Measurements from ENCODE around the gene SYTL3. TPM values are rescaled to one million over a fixed set of nuclear protein-coding genes. Genes with fewer than 3 reads are reported as not detected.

Gene SYTL3
- total RNA-seq, 2 experiments from 2014 or later = 106 to 112 TPM

DNA sequence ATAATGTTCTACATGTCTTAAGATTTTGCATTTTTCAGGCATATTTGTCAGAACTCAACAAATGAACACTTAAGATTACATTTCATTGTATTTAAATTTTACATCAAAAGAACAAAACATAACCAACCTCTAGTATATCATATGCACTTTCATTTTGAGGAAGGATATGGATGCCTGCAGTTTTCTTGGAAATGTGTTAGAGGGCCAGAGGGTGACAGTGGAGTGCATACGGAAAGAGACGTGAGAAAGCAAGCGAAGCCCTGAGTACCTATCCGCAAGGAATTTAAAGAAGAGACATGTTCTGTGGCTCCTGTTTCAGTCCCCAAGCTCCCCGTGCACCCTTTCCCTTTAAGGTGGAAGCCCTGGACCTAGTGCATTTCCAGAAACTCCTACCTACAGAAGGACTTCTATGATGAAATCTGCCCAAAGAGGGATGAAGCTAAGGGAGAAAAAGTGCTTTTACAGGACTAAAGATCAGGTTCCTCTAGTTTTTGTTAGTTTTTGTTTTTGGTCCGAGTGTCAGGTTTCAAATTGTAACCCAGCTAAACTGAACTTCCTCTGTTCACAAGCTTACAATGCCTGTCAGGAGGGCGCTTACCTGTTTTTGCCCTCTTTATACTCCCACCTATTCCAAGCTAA is 130.5 kb downstream of the SYTL3 start:
- H3K36me3 Mint-ChIP-seq = peaks cover 81% of the 10 kb centered on the region
- ATAC-seq (no peak), DNase-seq (no peak)
- H3K4me3 Mint-ChIP-seq = no peak overlapping the region
- H3K27me3 Mint-ChIP-seq = no peaks in the 10 kb centered on the region
- H3K9me3 Mint-ChIP-seq (ENCODE audit: low read depth) = no peaks in the 10 kb centered on the region
- peaks cover 21% of the 10 kb centered on the region for H3K4me1 Mint-ChIP-seq
- peak overlapping the region; percentile 17 for H3K27ac Mint-ChIP-seq
- CTCF ChIA-PET = interaction anchor here (1.3 kb wide), 1 partner anchor 354 kb away, joined by 4 read pairs; no protein-coding TSS in a partner anchor

DNA sequence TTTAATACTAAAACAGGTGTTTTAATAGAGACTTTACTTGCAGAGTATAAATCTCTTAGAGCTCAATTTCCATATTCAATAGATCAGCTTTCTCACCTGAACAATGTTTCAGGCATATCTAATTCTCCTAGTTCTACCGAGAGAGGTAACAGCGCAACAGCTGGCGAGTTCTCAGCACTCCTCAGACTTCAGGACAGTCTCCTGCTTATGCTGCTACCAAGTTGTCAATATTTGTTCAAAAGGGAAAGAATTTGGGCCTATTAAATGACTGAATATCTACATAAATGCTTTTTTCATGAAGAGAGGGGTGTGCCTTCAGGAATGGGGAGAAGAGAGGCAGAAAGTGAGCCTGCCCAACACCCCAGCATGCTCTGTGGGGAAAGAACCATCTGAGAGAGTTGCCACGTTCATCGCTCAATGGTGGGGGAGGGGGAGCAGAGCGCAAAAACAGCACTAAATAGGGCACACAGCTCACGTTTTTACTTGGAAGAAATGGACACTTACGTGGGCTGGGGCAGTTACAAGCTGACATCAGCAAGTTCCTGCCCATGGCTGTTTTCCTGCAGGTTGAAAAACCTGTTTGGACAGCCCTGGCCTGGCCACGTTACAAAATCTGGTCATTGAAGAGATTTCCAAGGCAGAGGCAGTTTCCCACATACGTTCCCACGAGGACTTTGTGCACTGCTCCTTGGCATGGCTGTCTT is 131.3 kb downstream of the SYTL3 start:
- Mint-ChIP-seq H3K4me1 (peaks cover 22% of the 10 kb centered on the region), H3K27ac (no peak overlapping the region), H3K4me3 (no peak overlapping the region), H3K36me3 (peaks cover 76% of the 10 kb centered on the region), H3K27me3 (no peaks in the 10 kb centered on the region), H3K9me3 (ENCODE audit: low read depth) (no peaks in the 10 kb centered on the region)
- CTCF ChIA-PET = interaction anchor here (1.3 kb wide), 1 partner anchor 90 kb away, joined by 5 read pairs; no protein-coding TSS in a partner anchor
- no peak for ATAC-seq
- no peak for DNase-seq

DNA sequence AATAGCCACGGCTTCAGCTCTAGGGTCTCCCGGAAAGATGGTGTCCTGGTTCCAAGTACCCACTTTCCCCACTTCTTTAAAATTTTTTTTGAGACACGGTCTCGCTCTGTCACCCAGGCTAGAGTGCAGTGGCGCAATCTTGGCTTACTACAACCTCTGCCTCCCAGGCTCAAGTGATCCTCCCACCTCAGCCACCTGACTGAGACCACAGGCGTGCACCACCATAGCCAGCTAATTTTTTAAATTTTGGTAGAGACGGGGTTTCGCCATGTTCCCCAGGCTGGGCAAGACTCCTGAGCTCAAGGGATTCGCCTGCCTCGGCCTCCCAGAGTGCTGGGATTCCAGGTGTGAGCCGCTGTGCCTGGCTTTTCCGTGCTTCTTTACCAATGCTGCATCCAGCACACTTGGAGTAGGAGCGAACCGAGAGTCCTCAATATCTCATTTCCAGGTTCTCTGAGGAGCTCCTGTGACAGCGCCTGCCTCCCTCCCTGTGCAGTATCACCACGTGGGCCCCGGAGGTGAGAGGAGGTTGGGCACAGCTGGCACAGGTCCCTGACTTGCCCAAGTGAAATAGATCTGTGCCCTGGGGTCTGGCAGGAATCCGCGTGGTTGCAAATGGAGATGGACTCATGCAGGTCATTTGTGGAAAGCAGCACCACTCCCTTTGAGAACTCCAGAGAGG is 132.0 kb downstream of the SYTL3 start:
- no peak overlapping the region for H3K27ac Mint-ChIP-seq
- ATAC-seq = no peak
- no peak overlapping the region for H3K4me3 Mint-ChIP-seq
- no peak for DNase-seq
- H3K9me3 Mint-ChIP-seq (ENCODE audit: low read depth) = no peaks in the 10 kb centered on the region
- H3K4me1 Mint-ChIP-seq = peaks cover 22% of the 10 kb centered on the region
- CTCF ChIA-PET = interaction anchor here (1.3 kb wide), 1 partner anchor 91 kb away, joined by 5 read pairs; no protein-coding TSS in a partner anchor
- H3K36me3 Mint-ChIP-seq = peaks cover 78% of the 10 kb centered on the region
- H3K27me3 Mint-ChIP-seq = no peaks in the 10 kb centered on the region

DNA sequence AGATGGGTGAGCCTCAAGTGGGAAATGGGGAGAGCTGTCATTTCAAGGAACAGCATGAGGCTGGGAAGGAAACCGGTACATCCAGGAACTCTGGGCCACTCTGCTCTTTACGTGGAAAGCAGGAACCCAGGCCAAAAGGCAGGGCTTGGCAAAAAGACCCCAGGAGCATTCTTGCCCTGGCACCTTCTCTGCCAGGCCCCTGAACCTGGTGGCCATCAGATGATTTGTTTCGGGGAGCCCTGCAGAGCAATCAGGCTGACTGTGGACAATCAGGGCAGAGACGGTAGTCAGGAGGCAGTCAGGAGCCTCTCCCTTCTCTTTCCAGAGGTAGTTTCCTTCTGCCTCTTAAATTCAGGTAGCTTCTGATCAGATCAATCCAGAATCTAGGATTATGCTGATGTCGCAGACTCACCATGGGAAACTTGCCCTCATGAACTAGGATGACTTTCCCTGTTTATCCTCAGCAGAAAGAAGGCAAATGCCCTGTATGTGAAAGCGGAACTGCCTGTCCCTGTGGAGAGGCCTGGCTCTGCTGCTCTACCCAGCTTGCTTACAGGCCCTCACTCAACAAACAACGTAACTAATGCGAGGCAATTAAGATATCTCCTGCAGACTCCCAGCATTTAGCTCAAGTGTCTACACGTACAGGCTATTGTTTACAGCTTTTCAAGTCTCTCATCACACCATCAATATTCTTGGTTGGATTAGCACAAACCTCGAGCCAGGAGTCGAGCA is 132.7 kb downstream of the SYTL3 start:
- CTCF ChIA-PET = interaction anchor here (1.3 kb wide), 1 partner anchor 10 kb away, joined by 3 read pairs; no protein-coding TSS in a partner anchor
- DNase-seq = no peak
- Mint-ChIP-seq H3K36me3 (peaks cover 77% of the 10 kb centered on the region), H3K27ac (no peak overlapping the region), H3K4me1 (peaks cover 25% of the 10 kb centered on the region), H3K9me3 (ENCODE audit: low read depth) (no peaks in the 10 kb centered on the region), H3K4me3 (no peak overlapping the region), H3K27me3 (no peaks in the 10 kb centered on the region)
- ATAC-seq = no peak

DNA sequence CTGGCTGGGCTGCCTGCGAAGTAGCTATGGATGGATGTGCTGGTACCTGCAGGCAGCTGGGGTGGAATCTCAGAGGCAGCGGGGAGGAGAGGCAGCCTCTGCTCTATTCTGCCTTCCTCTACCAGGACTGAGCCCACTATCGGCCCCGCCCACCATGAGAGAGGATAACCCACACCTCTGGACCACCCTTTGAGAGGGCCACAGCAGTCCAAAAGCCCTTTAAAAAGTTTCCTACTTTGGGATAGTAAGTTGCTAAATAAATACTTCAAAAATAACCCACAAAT is 133.3 kb downstream of the SYTL3 start:
- H3K27ac Mint-ChIP-seq = no peak overlapping the region
- DNase-seq = no peak
- no peak for ATAC-seq
- H3K36me3 Mint-ChIP-seq = peaks cover 78% of the 10 kb centered on the region
- CTCF ChIA-PET = interaction anchor here (1.3 kb wide), 1 partner anchor 10 kb away, joined by 3 read pairs; no protein-coding TSS in a partner anchor
- H3K4me3 Mint-ChIP-seq = no peak overlapping the region
- H3K27me3 Mint-ChIP-seq = no peaks in the 10 kb centered on the region
- H3K9me3 Mint-ChIP-seq (ENCODE audit: low read depth) = no peaks in the 10 kb centered on the region
- H3K4me1 Mint-ChIP-seq = peaks cover 27% of the 10 kb centered on the region

DNA sequence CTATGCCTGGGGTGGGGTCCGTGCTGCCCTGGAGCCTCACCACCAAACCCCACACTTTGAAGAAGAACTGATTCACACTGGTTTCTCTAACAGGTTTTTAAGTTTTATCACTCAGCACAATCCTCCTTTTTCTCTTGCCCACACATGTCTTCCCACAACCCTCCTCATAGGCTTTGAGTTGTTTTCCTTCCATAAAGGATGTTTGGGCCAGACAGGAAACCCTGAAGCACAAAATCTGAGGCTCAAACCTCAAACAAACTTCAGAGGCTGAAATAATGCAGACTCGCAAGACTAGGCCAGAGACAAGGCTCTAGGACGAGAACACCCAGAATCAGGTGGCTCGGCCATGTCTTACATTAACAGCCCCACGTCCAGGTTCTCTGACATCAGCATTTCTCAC is 134.0 kb downstream of the SYTL3 start:
- no peaks in the 10 kb centered on the region for H3K9me3 Mint-ChIP-seq (ENCODE audit: low read depth)
- peaks cover 28% of the 10 kb centered on the region for H3K4me1 Mint-ChIP-seq
- no peak for DNase-seq
- CTCF ChIA-PET = no interaction called here
- no peaks in the 10 kb centered on the region for H3K27me3 Mint-ChIP-seq
- peaks cover 78% of the 10 kb centered on the region for H3K36me3 Mint-ChIP-seq
- no peak overlapping the region for H3K4me3 Mint-ChIP-seq
- ATAC-seq = no peak
- H3K27ac Mint-ChIP-seq = peak overlapping the region; percentile 63

DNA sequence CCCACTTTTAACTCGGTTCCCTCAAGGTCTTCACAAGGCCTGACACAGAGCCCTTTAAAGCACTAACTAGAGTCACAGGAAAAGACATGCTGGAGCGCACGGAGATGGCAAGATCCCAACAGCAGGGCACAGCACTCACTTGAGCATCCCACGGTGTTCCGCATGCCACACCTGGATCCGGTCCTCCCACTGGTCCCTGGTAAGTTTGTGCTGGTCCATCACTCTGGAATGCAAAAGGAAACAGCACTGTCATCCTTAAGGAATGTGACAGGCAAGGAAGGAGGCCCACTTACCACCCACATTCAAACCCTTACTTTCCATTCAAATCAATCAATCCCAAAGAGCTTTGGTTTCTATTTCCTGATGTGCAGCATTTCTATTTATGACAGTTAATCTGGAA is 134.7 kb downstream of the SYTL3 start:
- Mint-ChIP-seq H3K27me3 (no peaks in the 10 kb centered on the region), H3K9me3 (ENCODE audit: low read depth) (no peaks in the 10 kb centered on the region), H3K4me3 (no peak overlapping the region), H3K27ac (peak overlapping the region; percentile 63), H3K36me3 (peaks cover 78% of the 10 kb centered on the region), H3K4me1 (peaks cover 30% of the 10 kb centered on the region)
- no peak for DNase-seq
- no peak for ATAC-seq
- CTCF ChIA-PET = interaction anchor here (0.8 kb wide), 1 partner anchor 188 kb away, joined by 3 read pairs; no protein-coding TSS in a partner anchor

DNA sequence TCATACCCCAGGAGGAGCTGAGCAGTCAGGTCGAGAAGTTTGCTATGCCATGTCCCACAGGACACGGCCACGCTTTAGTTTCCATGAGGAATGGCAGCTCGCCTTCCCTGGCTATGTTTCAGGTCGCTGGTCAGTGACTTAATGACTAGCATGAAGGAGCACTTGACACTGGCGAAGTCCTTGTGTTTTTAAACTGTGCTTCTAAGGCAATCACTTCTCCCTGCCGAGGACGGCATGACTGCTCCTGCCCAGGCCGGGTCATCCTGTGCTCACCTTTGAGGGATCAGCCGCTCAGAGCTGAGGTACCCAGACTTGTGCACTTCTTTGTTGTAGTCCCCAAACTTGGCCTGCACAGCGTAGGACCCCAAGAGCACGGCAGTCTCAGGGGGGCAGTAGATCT is 135.2 kb downstream of the SYTL3 start:
- CTCF ChIA-PET = interaction anchor here (0.5 to 2.0 kb wide), 5 partner anchors 10 to 188 kb away, joined by 3 to 6 read pairs (median 3); no protein-coding TSS in a partner anchor
- no peak overlapping the region for H3K27ac Mint-ChIP-seq
- H3K36me3 Mint-ChIP-seq = peaks cover 78% of the 10 kb centered on the region
- no peak overlapping the region for H3K4me3 Mint-ChIP-seq
- no peak for DNase-seq
- H3K9me3 Mint-ChIP-seq (ENCODE audit: low read depth) = no peaks in the 10 kb centered on the region
- ATAC-seq = no peak
- H3K27me3 Mint-ChIP-seq = no peaks in the 10 kb centered on the region
- H3K4me1 Mint-ChIP-seq = peaks cover 35% of the 10 kb centered on the region

DNA sequence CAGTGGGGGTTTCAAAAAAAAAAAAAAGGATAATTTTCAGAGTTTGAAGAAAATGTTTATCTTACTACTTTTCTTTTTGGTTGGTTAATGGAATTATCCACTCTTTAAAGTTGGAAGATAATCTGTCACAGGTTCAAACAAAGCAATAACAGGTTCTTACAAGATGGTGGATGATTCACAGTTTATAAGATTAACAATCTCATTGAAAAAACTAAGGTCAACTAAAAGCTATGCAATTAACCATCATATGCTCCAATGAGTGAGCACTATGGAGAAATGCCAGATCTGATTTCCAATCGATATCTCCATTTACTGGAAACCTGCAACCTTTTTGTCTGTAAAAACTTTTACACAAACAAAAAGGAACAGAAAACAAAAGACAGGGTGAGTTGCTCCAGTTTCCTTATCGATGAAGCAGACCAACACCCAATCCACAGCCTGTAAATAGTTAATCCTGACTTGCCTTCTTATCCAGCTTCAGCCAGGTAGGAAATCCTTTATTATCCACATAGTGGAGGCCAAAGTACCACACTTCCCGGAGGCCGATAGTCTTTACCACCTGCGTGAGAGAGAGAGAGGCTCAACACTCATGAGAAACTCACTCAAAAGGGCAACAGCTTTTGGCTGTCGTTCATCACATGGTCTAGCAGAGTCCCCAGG is 136.9 kb downstream of the SYTL3 start:
- ATAC-seq (no peak), DNase-seq (no peak)
- H3K27me3 Mint-ChIP-seq = no peaks in the 10 kb centered on the region
- H3K36me3 Mint-ChIP-seq = peaks cover 64% of the 10 kb centered on the region
- no peak overlapping the region for H3K4me3 Mint-ChIP-seq
- H3K9me3 Mint-ChIP-seq (ENCODE audit: low read depth) = no peaks in the 10 kb centered on the region
- CTCF ChIA-PET = interaction anchor here (0.9 to 3.7 kb wide), 3 partner anchors 11 to 186 kb away, joined by 3 to 37 read pairs (median 6); no protein-coding TSS in a partner anchor
- H3K27ac Mint-ChIP-seq = no peak overlapping the region
- peaks cover 51% of the 10 kb centered on the region for H3K4me1 Mint-ChIP-seq

DNA sequence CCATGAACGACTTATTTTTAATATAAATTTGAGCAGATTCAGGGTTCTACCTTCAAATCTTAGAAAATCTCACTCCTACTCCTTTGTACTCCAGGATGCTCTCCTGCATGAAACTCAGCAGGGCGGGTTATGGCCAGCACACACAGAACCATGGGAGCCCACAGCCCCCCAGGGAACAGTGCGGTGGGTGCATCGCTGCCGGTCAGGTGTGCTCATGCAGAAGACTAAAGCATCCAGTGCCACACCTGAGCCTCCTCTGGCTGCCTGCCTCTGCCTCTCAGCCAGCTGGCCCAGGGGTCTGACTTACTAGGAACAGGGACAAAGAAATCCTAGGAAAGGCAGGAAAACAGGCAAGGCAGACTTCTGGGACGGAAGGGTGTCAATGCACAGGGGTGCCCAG is 137.5 kb downstream of the SYTL3 start:
- Mint-ChIP-seq H3K4me3 (no peak overlapping the region), H3K9me3 (ENCODE audit: low read depth) (no peaks in the 10 kb centered on the region), H3K27me3 (no peaks in the 10 kb centered on the region), H3K27ac (no peak overlapping the region), H3K36me3 (peaks cover 59% of the 10 kb centered on the region), H3K4me1 (peaks cover 56% of the 10 kb centered on the region)
- no peak for DNase-seq
- CTCF ChIA-PET = interaction anchor here (3.7 kb wide), 1 partner anchor 185 kb away, joined by 37 read pairs; no protein-coding TSS in a partner anchor
- no peak for ATAC-seq

DNA sequence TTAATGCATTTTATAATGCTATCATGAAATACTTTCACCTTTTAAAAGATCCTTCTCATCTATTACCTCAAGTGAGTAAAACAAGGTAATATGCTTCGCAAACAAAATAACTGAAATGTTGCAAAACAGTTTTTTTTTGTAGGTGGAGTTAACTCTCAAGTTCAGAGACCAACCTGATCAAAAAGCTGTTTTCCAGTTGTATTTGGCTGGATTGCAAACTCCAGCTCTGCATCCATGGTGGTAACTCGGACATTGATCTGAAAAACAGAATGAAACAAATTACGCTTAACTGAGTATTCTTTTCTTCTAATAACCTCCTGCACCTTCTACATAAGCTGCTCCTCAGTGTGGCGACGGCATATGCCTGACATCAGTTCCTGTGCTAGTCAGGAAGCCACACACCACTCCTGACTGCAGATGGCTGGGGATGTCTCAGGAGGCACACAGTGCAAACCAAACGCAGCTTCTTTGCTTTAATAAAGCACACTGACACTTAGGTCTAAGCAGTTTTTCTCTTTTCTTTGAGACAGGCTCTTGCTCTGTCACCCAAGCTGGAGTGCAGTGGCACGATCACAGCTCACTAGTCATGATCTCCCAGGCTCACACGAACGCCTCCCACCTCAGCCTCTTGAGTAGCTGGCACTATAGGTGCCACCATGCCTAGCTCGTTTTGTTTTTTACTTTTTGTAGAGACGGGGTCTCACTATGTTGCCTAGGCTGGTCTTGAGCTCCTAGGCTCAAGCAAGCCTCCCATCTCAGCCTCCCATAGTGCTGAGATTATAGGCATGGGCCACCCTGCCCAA is 139.5 kb downstream of the SYTL3 start:
- DNase-seq = peak; percentile 87
- Mint-ChIP-seq H3K9me3 (ENCODE audit: low read depth) (no peaks in the 10 kb centered on the region), H3K4me1 (peaks cover 65% of the 10 kb centered on the region), H3K27me3 (no peaks in the 10 kb centered on the region), H3K27ac (peak overlapping the region; percentile 93), H3K4me3 (peak overlapping the region; percentile 64), H3K36me3 (peaks cover 42% of the 10 kb centered on the region)
- peak; percentile 97 for ATAC-seq
- CTCF ChIA-PET = interaction anchor here (0.7 to 3.7 kb wide), 24 partner anchors 9 to 575 kb away, joined by 3 to 37 read pairs (median 4); partner anchors contain the start of genes EZR and RSPH3

DNA sequence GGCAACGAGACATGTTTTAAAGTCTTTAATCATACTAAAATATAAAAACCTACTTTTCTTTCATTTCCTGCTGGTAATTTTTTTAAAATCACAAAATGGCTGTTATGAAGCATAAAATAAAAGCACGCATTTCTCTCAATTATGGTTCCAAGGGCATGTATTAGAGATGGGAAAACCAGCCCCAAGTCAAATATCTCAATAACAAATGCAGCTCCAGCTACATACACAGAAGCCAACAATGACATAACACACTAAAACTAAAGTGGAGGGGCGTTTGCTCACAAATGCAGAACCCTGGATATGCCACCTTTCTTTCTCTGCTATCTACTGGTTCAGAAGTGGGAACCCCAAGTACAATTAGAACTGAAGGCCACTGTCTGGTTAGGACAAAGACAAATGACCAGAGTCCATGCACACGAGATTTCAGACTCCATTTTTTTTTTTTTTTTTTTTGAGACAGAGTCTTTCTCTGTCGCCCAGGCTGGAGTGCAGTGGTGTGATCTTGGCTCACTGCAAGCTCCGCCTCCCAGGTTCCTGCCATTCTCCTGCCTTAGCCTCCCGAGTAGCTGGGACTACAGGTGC is 141.5 kb downstream of the SYTL3 start:
- no peak for DNase-seq
- Mint-ChIP-seq H3K4me3 (no peak overlapping the region), H3K27ac (peak overlapping the region; percentile 93), H3K27me3 (no peaks in the 10 kb centered on the region), H3K9me3 (ENCODE audit: low read depth) (no peaks in the 10 kb centered on the region), H3K36me3 (peaks cover 32% of the 10 kb centered on the region), H3K4me1 (peaks cover 73% of the 10 kb centered on the region)
- no peak for ATAC-seq
- CTCF ChIA-PET = interaction anchor here (1.2 kb wide), 1 partner anchor 76 kb away, joined by 3 read pairs; no protein-coding TSS in a partner anchor

Data from activated CD8-positive, alpha-beta memory T cell treated with anti-CD3 and anti-CD28 coated beads, Interleukin-2, amount 10 ng/mL, durations not matched to agents 7 days and 5 days (primary cell).